ENCODE results near the gene DAAM1. TPM values are rescaled to one million over a fixed set of nuclear protein-coding genes. Genes with fewer than 3 reads are reported as not detected.

The DAAM1 gene
- polyA plus RNA-seq, 3 donors, result 3.2 to 6.3 (median 4.4) TPM

- DNase-seq, result no peak
- TF ChIP-seq CTCF (IDR thresholded peaks at IDR 0.05), result no peak
- intact Hi-C loops (cut with micrococcal nuclease), result no loop called here
- Histone ChIP-seq H3K4me1 (ENCODE audit: control insufficient read depth in 1 of 2, insufficient read depth in 2 of 2, low read length in 2 of 2) (peaks cover 5 to 7% of the 10 kb centered on the region in 2 donors), H3K79me2 (ENCODE audit: insufficient read depth, low read length) (no peaks in the 10 kb centered on the region), H3K4me3 (replicated peaks in 1 of 3; ENCODE audit: low read depth in 2 of 3, low read length in 3 of 3) (no peak overlapping the region), H3K36me3 (replicated peaks in 1 of 2; ENCODE audit: control insufficient read depth in 1 of 2, insufficient read depth in 2 of 2, low read length in 2 of 2) (no peaks in the 10 kb centered on the region), H3K4me2 (replicated peaks; ENCODE audit: extremely low read depth, low read length, poor library complexity, severe bottlenecking) (no peak overlapping the region), H3K27ac (ENCODE audit: low read depth in 1 of 2, low read length in 2 of 2) (no peak overlapping the region), H4K20me1 (ENCODE audit: insufficient read depth, low read length) (no peaks in the 10 kb centered on the region), H3K27me3 (ENCODE audit: control insufficient read depth in 2 of 2, insufficient read depth in 2 of 2, low read length in 2 of 2) (peaks cover 15 to 23% of the 10 kb centered on the region in 2 donors), H2AFZ (ENCODE audit: insufficient read depth, low read depth, low read length, poor library complexity, severe bottlenecking) (no peak overlapping the region), H3K9me3 (replicated peaks in 1 of 2; ENCODE audit: control insufficient read depth in 1 of 2, insufficient read depth in 1 of 2, low read length in 2 of 2) (no peaks in the 10 kb centered on the region), H3K9ac (ENCODE audit: insufficient read depth, low read length, poor library complexity, severe bottlenecking) (no peak overlapping the region)
- peaks cover 6% of the 10 kb centered on the region for H3K4me1 Mint-ChIP-seq
- H3K27ac Mint-ChIP-seq, result no peak overlapping the region
- no peak overlapping the region for H3K4me3 Mint-ChIP-seq
- no peaks in the 10 kb centered on the region for H3K9me3 Mint-ChIP-seq
- H3K36me3 Mint-ChIP-seq, result no peaks in the 10 kb centered on the region
- peaks cover 19 to 24% (median 19%) of the 10 kb centered on the region in 3 donors for H3K27me3 Mint-ChIP-seq (ENCODE audit: low read depth in 3 of 3)
Observed at GRCh38 chr14:59183150-59183549, 5.3 kb upstream of the DAAM1 start.

- Mint-ChIP-seq H3K27me3 (ENCODE audit: low read depth in 3 of 3) (peaks cover 19 to 26% (median 21%) of the 10 kb centered on the region in 3 donors), H3K4me3 (no peak overlapping the region)
Observed at GRCh38 chr14:59184396-59184795, 4.1 kb upstream of the DAAM1 start.

More at GRCh38 chr14:59184396-59184795, 4.1 kb upstream of the DAAM1 start:
- intact Hi-C loops (cut with micrococcal nuclease), result no loop called here
- no peak for TF ChIP-seq CTCF (IDR thresholded peaks at IDR 0.05)
- no peaks in the 10 kb centered on the region for H3K79me2 ChIP-seq (ENCODE audit: insufficient read depth, low read length)
- Mint-ChIP-seq H3K36me3 (no peaks in the 10 kb centered on the region), H3K27ac (no peak overlapping the region), H3K4me1 (peaks cover 10% of the 10 kb centered on the region), H3K9me3 (peaks cover 0 to 2% (median 0%) of the 10 kb centered on the region in 7 donors)
- H3K36me3 ChIP-seq (replicated peaks in 1 of 2; ENCODE audit: control insufficient read depth in 1 of 2, insufficient read depth in 2 of 2, low read length in 2 of 2), result no peaks in the 10 kb centered on the region
- H3K27ac ChIP-seq (ENCODE audit: low read depth in 1 of 2, low read length in 2 of 2), result no peak overlapping the region
- H3K4me3 ChIP-seq (replicated peaks in 1 of 3; ENCODE audit: low read depth in 2 of 3, low read length in 3 of 3), result no peak overlapping the region
- 100% methylated on average over 3 of the region's 3 CpGs for WGBS (ENCODE audit: insufficient coverage)
- no peak overlapping the region for H3K9ac ChIP-seq (ENCODE audit: insufficient read depth, low read length, poor library complexity, severe bottlenecking)
- H3K4me2 ChIP-seq (replicated peaks; ENCODE audit: extremely low read depth, low read length, poor library complexity, severe bottlenecking), result no peak overlapping the region
- no peaks in the 10 kb centered on the region for H4K20me1 ChIP-seq (ENCODE audit: insufficient read depth, low read length)
- H2AFZ ChIP-seq (ENCODE audit: insufficient read depth, low read depth, low read length, poor library complexity, severe bottlenecking), result no peak overlapping the region
- H3K27me3 ChIP-seq (ENCODE audit: control insufficient read depth in 2 of 2, insufficient read depth in 2 of 2, low read length in 2 of 2), result peaks cover 15 to 23% of the 10 kb centered on the region in 2 donors
- DNase-seq, result no peak
- no peaks in the 10 kb centered on the region for H3K9me3 ChIP-seq (replicated peaks in 1 of 2; ENCODE audit: control insufficient read depth in 1 of 2, insufficient read depth in 1 of 2, low read length in 2 of 2)
- peaks cover 8 to 13% of the 10 kb centered on the region in 2 donors for H3K4me1 ChIP-seq (ENCODE audit: control insufficient read depth in 1 of 2, insufficient read depth in 2 of 2, low read length in 2 of 2)
